HT-29 (cell line): ENCODE results near the gene AK4. TPM values are rescaled to one million over a fixed set of nuclear protein-coding genes. Genes with fewer than 3 reads are reported as not detected.

Experiments used
- DNase-seq: peaks from one replicate; pipeline ENCODE4 v3.0.0-alpha.2; 2015; ENCODE audit warnings: low spot score
- small RNA-seq: library from RNA; depleted of rRNA; stranded (forward); fragments of <200 nt; gene quantifications from one replicate; pipeline ENCODE3, GENCODE V24; 2014
- total RNA-seq: library from RNA; depleted of rRNA; stranded (reverse); fragments of >200 nt; shearing (Covaris generic); gene quantifications from 2 replicates; pipeline ENCODE4 v1.2.3, GENCODE V29; 2014; rRNA removed

Gene AK4
- total RNA-seq, 1 experiment from 2014 or later = 35.0 TPM

DNA sequence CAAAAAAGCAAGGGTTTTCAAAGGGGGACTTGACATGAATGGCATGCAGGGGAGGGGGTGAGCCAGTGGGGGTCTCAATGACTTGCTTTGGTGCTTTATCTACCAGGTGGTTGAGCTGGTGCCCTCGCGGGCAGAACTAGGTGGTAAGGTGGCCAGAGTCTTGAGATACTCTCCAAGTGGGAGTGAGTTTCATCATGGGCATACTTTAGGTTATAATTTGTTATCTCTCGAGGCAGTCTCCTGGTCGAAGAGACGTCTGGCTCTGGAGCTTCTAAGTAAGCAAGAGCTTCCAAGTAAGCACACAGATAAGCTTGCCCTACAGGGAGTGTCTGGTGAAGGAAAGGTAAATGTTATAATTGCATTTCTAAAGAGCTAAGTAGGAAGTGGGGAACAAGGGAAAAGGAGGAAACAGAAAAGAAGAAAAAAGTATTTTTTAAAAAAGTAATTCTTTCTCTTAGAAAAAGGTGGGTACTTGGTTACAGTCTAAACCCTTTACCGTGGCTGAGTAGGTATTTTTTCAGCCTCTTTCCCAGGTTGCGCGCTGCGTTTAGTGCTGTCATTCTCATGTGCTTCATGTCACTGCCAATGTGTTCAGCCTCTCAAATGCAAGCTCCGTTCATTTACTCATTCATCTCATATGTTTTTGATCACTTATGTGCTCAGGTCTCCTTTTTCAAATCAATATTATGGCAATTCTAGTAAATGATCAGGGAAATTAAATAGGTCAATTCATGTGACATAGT is 129.8 kb downstream of the AK4 start:
- DNase-seq = no peak

- no peak for DNase-seq
Measured at GRCh38 chr1:65278376-65279069, 130.5 kb downstream of the AK4 start.

DNA sequence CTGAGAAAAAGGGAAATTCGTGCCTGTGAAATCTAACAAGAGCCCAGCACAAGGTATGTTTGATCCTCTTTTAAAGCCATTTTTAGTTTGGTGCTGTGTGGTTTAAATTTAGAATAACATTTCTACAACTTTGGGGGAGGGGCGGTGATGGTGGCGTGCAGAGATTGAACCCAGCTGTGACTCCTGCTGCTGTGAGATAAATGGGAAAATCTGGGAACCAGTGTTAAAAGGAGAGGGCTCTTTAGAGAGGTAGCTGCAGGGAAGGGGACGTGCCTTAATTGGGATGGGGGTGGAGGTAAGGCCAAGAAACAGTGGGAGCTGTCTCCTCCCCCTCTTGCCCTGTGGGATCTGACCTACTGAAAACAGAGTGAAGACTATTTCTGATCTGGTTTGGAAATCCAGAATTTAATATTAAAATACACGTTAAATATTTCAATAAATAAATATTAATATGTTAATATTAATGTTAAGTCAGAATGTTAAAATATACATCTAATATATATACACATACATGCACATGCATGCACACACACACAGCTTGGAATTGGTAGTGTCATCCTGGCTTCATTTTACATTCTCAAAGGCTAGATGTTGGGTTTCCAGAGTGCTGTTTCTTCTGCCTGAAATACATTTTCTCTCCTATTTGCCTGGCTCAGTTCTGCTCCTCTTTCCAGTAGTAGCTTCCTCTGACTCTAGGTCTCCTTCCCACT is 131.2 kb downstream of the AK4 start:
- DNase-seq = no peak

Small RNAs within 50 kb of the gene (small RNA-seq; reads per million reads assigned to genes)
- gene RPS29P7 = not detected

Other genes with a start within 250 kb of the AK4 start
- gene JAK1, start 181.7 kb upstream of the AK4 start, total RNA-seq = 20.2 and 29.1 TPM in 2 replicates
- 0.08 and 0.10 TPM in 2 replicates for gene DNAJC6, start 161.3 kb downstream of the AK4 start, total RNA-seq